GF-D8 (cell line): ENCODE measurements around the gene HOXD8.

Experiments used
- DNase-seq: peaks from one replicate; lab custom pipeline; 2025; lab: John Stamatoyannopoulos, UW

HOXD8 gene

GRCh38 chr2:176130957-176131847, 1.7 kb downstream of the HOXD8 start:
- DNase-seq = no peak

DNA sequence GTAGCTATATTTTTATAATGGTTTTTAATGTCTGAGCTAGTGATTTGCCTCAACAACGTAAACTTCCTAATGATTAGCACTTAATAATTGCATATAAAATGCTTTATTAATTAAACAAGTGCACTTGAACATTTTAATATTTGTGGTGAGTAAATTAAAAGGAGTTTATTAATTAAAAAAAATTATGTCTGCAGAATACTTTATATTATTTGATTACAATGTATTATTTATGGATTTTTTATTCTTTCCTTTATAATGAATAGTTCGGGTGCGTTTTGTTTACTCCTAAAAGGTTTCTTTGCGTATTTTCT, 2.3 kb downstream of the HOXD8 start:
- no peak for DNase-seq

GRCh38 chr2:176132205-176133171, 3.0 kb downstream of the HOXD8 start:
- DNase-seq = no peak

GRCh38 chr2:176133389-176133788, 3.9 kb downstream of the HOXD8 start:
- no peak for DNase-seq

GRCh38 chr2:176134035-176134434, 4.5 kb downstream of the HOXD8 start:
- no peak for DNase-seq

DNA sequence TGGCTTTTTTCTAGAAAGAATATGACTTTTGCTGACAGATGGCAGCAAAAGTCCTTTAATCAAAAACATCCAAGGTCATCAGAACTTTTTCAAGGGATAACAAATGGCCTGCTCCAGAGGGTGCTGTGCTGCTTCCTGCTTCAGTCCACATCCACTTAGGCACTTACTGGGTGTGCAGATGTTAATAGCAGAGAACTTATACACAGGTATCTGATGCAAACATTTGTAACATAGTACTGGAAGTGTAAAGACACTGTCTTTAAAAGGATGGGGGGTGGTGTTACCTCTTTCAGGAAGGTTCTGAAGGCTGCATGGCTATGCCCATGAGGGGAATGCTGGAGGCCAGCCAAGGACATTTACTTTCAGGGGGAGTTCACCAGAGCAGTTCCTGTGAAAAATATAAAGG, 5.5 kb downstream of the HOXD8 start:
- no peak for DNase-seq

DNA sequence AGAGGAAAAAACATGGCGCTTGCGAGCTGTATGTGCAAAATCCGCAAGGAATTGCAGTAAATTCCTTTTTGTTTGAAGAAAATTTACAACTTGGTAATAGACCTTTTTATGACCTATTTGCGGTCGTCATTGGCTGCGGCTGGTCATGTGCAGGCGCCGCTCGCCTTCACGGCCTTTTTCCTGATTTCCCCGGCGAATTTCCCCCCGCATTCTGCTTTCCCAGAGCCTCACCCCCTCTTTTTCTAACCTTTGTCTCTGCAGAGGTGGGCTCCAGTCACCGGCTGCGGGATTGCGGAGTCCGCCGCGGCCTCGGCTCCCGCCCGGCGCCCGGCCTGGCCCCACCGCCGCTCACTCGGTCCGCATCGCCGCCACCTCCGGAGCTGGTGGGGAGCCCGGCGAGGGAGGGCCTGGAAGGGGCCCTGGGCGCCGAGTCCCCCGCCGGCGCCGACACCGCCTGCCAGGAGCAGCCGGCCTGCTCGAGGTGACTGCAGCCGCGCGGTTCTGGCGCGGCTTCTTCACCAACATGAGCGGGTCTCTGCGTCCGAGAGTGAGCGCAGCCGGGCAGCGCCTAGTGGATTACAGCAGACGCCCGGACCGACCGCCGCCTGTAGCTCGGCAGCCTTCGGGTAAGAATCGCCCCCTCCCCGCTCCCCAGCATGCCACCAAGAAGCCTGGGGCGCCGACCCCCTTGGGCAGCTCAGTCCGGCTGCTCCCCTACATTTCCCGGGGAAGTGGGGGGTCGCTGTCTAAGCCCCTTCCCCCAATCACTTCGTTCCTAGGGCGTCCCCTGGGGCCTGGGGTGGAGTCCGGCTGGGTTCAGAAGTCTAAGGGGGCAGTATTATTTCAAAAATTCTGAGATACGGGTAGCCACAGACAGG, 7.1 kb downstream of the HOXD8 start:
- DNase-seq = no peak

DNA sequence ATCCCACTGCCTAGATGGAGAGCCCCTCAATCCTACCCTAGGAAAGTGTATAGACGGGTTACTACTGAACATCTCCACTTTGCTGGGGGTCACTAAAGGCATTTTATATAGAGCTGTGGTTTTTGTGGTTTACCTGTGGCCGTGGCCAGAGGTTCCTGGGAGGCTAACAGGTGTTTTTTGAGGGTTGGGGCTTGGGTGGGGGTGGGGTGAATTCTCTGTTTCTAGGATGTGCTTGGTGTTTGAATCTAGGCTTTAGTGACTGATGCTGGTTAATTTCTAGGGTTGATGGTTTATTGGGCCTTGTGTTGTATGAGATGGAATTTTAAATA, 7.7 kb downstream of the HOXD8 start:
- DNase-seq = no peak

- DNase-seq = no peak
Measured at GRCh38 chr2:176137906-176138305, 8.4 kb downstream of the HOXD8 start.

GRCh38 chr2:176138526-176138922, 9.0 kb downstream of the HOXD8 start:
- DNase-seq = no peak

DNA sequence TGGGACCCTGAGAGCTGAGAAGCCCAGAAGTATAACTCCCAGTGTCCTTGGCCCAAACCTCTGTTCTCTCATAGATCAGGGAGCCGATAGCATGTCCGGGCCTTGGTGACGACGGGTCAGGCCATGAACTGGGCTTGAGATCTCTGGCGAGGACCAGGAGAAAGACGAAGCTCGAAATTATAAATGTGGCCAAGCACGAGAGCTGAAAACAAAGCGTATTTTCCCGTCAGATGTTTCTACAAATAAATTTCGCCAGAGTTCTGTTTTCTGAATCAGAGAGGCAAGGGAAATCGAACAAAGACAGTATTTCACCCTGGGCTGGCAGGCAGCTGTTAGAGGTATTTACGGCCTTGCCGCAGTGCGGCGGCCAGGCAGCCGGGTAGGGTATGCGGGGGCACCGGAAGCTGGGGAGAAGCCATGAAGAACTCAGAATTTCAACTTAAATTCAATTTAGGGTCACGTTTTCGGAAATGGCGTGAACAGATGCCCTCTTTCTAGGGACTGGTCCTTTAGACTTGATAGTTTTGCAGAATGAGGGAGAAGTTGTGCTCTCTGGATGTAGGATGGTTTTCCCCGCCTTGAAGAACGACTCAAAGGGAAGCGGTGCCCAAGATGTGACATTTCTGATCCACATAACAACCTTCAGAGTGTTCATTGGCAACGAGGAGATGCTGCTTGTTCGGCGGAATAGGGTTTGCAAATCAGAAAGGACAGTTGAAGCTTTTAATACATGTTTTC, 9.6 kb downstream of the HOXD8 start:
- DNase-seq = no peak

GRCh38 chr2:176139661-176140512, 10.4 kb downstream of the HOXD8 start:
- no peak for DNase-seq

DNA sequence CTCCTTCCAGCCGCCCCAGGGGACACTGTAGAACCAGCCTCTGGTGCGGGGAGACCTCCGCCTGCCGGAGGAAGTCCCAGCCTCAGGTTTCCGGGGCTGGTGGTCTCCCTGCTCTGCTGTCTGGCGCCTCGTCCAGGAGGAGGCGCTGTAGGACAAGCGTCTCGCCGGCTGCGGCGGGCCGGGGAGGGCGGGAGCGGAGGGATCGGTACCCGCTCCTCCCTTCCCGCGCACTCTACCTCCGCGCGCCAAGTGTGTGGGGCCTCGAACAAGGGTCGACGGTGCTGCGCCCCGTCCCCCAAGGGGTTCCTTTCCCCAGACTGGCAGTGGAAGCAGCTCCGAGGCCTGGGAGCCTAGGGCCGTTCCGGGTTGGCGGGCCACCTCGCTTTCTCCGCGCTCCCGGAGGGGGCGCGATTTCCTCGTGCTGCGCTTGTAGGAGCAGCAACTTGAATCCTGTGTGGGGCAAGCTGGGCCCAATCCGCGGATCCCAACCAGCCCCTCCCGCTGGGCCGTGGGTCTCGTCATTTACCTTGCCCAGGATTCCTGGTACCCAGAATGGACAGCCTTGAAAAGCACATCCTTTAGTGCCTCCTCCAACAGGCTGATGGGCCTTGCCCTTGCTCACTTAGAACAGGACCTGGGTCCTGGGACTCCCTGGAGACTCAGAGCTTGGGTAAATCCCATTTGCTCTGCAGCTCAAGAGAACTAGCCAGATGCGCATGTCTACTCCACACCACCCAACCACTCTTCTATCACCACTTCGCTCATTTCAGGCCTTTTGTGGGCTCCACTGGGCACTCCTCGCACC, 11.2 kb downstream of the HOXD8 start:
- DNase-seq = peak; percentile 23

- DNase-seq = no peak
Measured at GRCh38 chr2:176142281-176142680, 12.8 kb downstream of the HOXD8 start.

- no peak for DNase-seq
Measured at GRCh38 chr2:176145085-176145969, 15.8 kb downstream of the HOXD8 start.

DNA sequence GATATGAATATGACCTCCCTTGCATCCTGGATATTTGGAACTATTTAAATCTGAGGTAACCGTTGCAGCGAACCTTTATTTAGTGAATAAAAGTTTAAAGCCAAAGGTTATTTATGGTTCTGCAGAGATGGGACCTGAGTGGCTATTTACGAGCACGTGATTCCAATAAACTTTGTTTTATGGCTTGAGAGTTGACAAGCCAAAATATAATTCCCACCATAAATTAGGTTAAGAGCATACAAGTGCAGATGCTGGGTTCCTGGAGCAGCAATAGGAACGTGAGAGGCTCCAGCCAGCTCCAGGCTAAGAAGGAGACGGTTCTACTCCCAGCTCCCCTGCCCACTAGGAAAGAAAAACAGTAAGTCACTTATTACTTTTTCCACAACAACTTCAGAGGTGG, 16.6 kb downstream of the HOXD8 start:
- no peak for DNase-seq

DNA sequence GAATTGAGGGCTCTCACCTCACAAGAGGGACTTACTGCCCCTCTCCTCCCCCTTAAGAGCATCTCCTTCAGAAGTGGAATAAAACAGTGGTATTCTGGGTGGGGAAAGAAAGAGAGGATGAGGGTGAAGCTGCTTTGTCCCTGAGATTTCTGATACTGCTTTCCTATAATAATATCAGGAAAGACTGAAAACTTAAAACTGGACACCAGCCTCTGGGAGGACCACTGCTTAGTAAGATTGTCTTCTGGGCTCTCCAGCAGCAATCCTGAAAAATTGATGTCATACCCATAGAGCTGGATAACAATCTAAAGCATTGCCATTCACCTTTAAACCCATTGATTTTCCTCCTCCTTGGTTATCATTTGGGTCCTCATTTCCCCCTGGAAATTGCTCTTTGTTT, 17.1 kb downstream of the HOXD8 start:
- no peak for DNase-seq

GRCh38 chr2:176147210-176147799, 17.8 kb downstream of the HOXD8 start:
- no peak for DNase-seq
